Fibroblast of mammary gland (primary cell): ENCODE measurements around the gene BTBD2.

Experiments used
- DNase-seq: peaks from one replicate; pipeline ENCODE4 v3.0.0-alpha.2; 2010; ENCODE audit warnings: low read depth
- H3K4me3 ChIP-seq: 2 replicates; pipeline ENCODE4 v1.5.1; 2011; ENCODE audit warnings: low read depth, mild to moderate bottlenecking, low read length, moderate library complexity; ENCODE audit not compliant: control insufficient read depth
- CTCF ChIP-seq: conservative IDR thresholded peaks from 2 replicates; pipeline ENCODE4 v1.5.1; 2011; ENCODE audit warnings: low read depth, low read length, inconsistent platforms; ENCODE audit not compliant: control insufficient read depth, insufficient read depth

Gene BTBD2

GRCh38 chr19:1956122-1956494, 59.4 kb downstream of the BTBD2 start:
- no peak for DNase-seq
- no peak for TF ChIP-seq CTCF

GRCh38 chr19:1955171-1956121, 60.1 kb downstream of the BTBD2 start:
- H3K4me3 ChIP-seq: no peak overlapping the region
- no peak for TF ChIP-seq CTCF
- no peak for DNase-seq

More at GRCh38 chr19:1956122-1956494, 59.4 kb downstream of the BTBD2 start:
- H3K4me3 ChIP-seq: no peak overlapping the region

GRCh38 chr19:1954532-1954933, 61.0 kb downstream of the BTBD2 start:
- DNase-seq: no peak
- H3K4me3 ChIP-seq: no peak overlapping the region
- no peak for TF ChIP-seq CTCF

DNA sequence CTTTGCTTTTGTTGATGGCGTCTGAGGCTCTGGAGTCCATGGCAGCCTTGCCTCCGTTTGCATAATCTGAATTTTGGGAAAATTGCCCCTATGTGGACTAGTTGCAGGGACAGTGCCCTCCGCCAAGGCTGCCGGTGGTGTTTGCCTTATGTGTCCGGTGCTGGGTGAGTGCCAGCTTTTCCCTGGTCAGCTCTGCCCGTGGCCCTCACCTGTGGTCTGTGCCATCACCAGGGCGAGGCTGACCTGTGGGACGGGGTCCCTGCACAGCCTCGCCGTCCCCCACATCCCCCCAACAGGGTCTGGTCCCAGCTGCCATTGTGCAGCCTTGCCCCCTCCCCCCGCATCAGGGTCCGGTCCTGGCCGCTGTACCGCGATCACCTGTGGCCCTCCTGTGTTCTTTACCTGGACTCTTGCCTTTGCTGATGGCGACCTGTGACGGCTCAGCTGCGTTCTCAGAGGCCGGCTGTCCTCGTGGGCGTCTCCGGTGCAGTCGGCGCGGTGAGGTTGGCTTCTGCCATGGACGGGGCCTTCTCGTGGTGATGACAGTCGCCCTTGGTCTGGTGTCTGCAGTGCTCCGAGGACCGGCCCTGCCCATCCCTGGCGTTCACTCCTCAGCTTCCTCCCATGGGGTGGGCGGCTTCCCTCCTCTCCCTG, 61.9 kb downstream of the BTBD2 start:
- no peak for TF ChIP-seq CTCF
- H3K4me3 ChIP-seq: no peak overlapping the region
- DNase-seq: no peak

GRCh38 chr19:1953037-1953436, 62.5 kb downstream of the BTBD2 start:
- TF ChIP-seq CTCF: no peak
- no peak for DNase-seq
- H3K4me3 ChIP-seq: no peak overlapping the region

- peak; percentile 49 for DNase-seq
- no peak overlapping the region for H3K4me3 ChIP-seq
- no peak for TF ChIP-seq CTCF
Observed at GRCh38 chr19:1952635-1953034, 62.9 kb downstream of the BTBD2 start.
